GM18507 (cell line): ENCODE data around the gene CABLES1.
"Not testable (repeated sequence)": the region's sequence is repeated elsewhere in the genome, so short reads cannot be mapped to it uniquely, and the experiment has no call there.

Source experiments
- DNase-seq: peaks from one replicate; pipeline ENCODE4 v3.0.0; 2011; ENCODE audit warnings: low read depth; ENCODE audit not compliant: insufficient read length; ENCODE audit errors: extremely low spot score
- FAIRE-seq: peaks from 2 replicates; lab custom pipeline; 2011; peaks lifted over from hg19 to GRCh38; lab: Jason Lieb, UNC

Gene CABLES1

GRCh38 chr18:23250893-23251656 lies 115.8 kb downstream of the CABLES1 start:
- no peak for FAIRE-seq
- no peak for DNase-seq

- FAIRE-seq (no peak), DNase-seq (no peak)
Measured at GRCh38 chr18:23253630-23254029, 118.3 kb downstream of the CABLES1 start.

- FAIRE-seq = no peak
- DNase-seq = no peak
Measured at GRCh38 chr18:23257137-23257536, 121.9 kb downstream of the CABLES1 start.

- DNase-seq (no peak), FAIRE-seq (no peak)
Measured at GRCh38 chr18:23257686-23258565, 122.6 kb downstream of the CABLES1 start.

GRCh38 chr18:23258566-23259469 lies 123.5 kb downstream of the CABLES1 start:
- FAIRE-seq (no peak), DNase-seq (no peak)

GRCh38 chr18:23259701-23260681 lies 124.7 kb downstream of the CABLES1 start:
- peak; percentile 60 for FAIRE-seq
- DNase-seq = no peak

GRCh38 chr18:23260926-23261590 lies 125.8 kb downstream of the CABLES1 start:
- DNase-seq = no peak

GRCh38 chr18:23263551-23264235 lies 128.4 kb downstream of the CABLES1 start:
- no peak for DNase-seq
- FAIRE-seq = no peak

More at GRCh38 chr18:23260926-23261590, 125.8 kb downstream of the CABLES1 start:
- peak; percentile 15 for FAIRE-seq

- no peak for DNase-seq
- no peak for FAIRE-seq
Measured at GRCh38 chr18:23265682-23266399, 130.6 kb downstream of the CABLES1 start.

- no peak for DNase-seq
- FAIRE-seq = no peak
Measured at GRCh38 chr18:23266717-23267446, 131.6 kb downstream of the CABLES1 start.

- FAIRE-seq (no peak), DNase-seq (no peak)
Measured at GRCh38 chr18:23267447-23267776, 132.1 kb downstream of the CABLES1 start.

- FAIRE-seq = no peak
Measured at GRCh38 chr18:23268641-23269040, 133.4 kb downstream of the CABLES1 start.

GRCh38 chr18:23269068-23269467 lies 133.8 kb downstream of the CABLES1 start:
- not testable (repeated sequence) for FAIRE-seq, DNase-seq

More at GRCh38 chr18:23268641-23269040, 133.4 kb downstream of the CABLES1 start:
- DNase-seq = no peak

- no peak for DNase-seq
- FAIRE-seq = no peak
Measured at GRCh38 chr18:23269928-23270327, 134.6 kb downstream of the CABLES1 start.

GRCh38 chr18:23270986-23271680 lies 135.8 kb downstream of the CABLES1 start:
- no peak for FAIRE-seq
- DNase-seq = no peak
